Fibroblast of lung (primary cell): Measurements from ENCODE around the gene KATNAL2. TPM values are rescaled to one million over a fixed set of nuclear protein-coding genes. Genes with fewer than 3 reads are reported as not detected.

Experiments used
- DNase-seq, 2 donors: peaks; one replicate each; pipeline versions ENCODE4 v3.0.0 to v3.0.0-alpha.2; 2010; ENCODE audit warnings: low read depth in 2 of 2
- H2AFZ ChIP-seq: 2 replicates; pipeline ENCODE4 v1.5.1; 2012; ENCODE audit warnings: low read length, control low read depth, inconsistent platforms
- H3K27ac ChIP-seq: 2 replicates; pipeline ENCODE4 v1.5.1; 2011; ENCODE audit warnings: low read length, control low read depth; ENCODE audit not compliant: insufficient read depth
- H3K27me3 ChIP-seq: 2 replicates; pipeline ENCODE4 v1.5.1; 2011; ENCODE audit warnings: mild to moderate bottlenecking, low read length; ENCODE audit not compliant: control insufficient read depth, insufficient read depth
- H3K36me3 ChIP-seq: 2 replicates; pipeline ENCODE4 v1.5.1; 2011; ENCODE audit warnings: low read length; ENCODE audit not compliant: control insufficient read depth, insufficient read depth
- H3K4me1 ChIP-seq: 2 replicates; pipeline ENCODE4 v1.5.1; 2011; ENCODE audit warnings: low read length; ENCODE audit not compliant: control insufficient read depth, insufficient read depth; ENCODE audit errors: extremely low read depth
- H3K4me2 ChIP-seq: 2 replicates; pipeline ENCODE4 v1.5.1; 2011; ENCODE audit warnings: low read length, control low read depth; ENCODE audit not compliant: insufficient read depth; ENCODE audit errors: extremely low read depth
- H3K4me3 ChIP-seq, 4 experiments: fragments of 200-600 bp in 1 of 4; sonication (generic) in 1 of 4; replicated peaks in 1 of 4; 2 replicates each; pipeline ENCODE4 v1.5.1; 2011 to 2016; ENCODE audit warnings: low read length in 4 of 4, low read depth in 3 of 4, mild to moderate bottlenecking in 3 of 4, control low read depth in 2 of 4, inconsistent platforms in 1 of 4, mixed read lengths in 1 of 4; ENCODE audit not compliant: insufficient read depth in 1 of 4; ENCODE audit errors: control extremely low read depth in 1 of 4
- H3K79me2 ChIP-seq: 2 replicates; pipeline ENCODE4 v1.5.1; 2012; ENCODE audit warnings: mild to moderate bottlenecking, low read length, inconsistent platforms; ENCODE audit not compliant: control insufficient read depth, insufficient read depth
- H3K9ac ChIP-seq: 2 replicates; pipeline ENCODE4 v1.5.1; 2011; ENCODE audit warnings: mild to moderate bottlenecking, low read length, control low read depth; ENCODE audit not compliant: insufficient read depth
- H3K9me3 ChIP-seq: 2 replicates; pipeline ENCODE4 v1.5.1; 2012; ENCODE audit warnings: low read depth, low read length; ENCODE audit not compliant: control insufficient read depth, insufficient read depth
- H4K20me1 ChIP-seq: 2 replicates; pipeline ENCODE4 v1.5.1; 2011; ENCODE audit warnings: low read length; ENCODE audit not compliant: control insufficient read depth, insufficient read depth; ENCODE audit errors: extremely low read depth
- EZH2 ChIP-seq: IDR thresholded peaks from 2 replicates; pipeline ENCODE4 v1.5.1; 2012; ENCODE audit warnings: low read length, control low read depth, mild to moderate bottlenecking; ENCODE audit errors: missing control alignments
- polyA plus RNA-seq, 2 donors: library from polyadenylated mRNA; depleted of rRNA in 1 of 2; stranded (reverse) in 1 of 2; unstranded in 1 of 2; fragments of >200 nt; gene quantifications; 2 replicates each; pipeline ENCODE4 v1.2.1, GENCODE V29; 2011 to 2012; ENCODE audit warnings: missing spikeins in 1 of 2
- total RNA-seq: library from RNA; depleted of rRNA; stranded (reverse); fragments of >200 nt; gene quantifications from 2 replicates; pipeline ENCODE4 v1.2.1, GENCODE V29; 2014
- TF ChIP-seq, protein P1 (sequence below), 2 donors: IDR thresholded peaks in 1 of 2; conservative IDR thresholded peaks in 1 of 2; 1 replicate in 1 of 2; 2 replicates in 1 of 2; pipeline ENCODE4 v1.5.1; 2011 to 2012; ENCODE audit warnings: low read length in 2 of 2, control low read depth in 1 of 2, inconsistent platforms in 1 of 2, low read depth in 1 of 2, mild to moderate bottlenecking in 1 of 2

Gene KATNAL2
- total and polyA plus RNA-seq, 2 donors (not counting 1 experiment from before 2014, with no cell fraction given), result 1.8 to 3.8 TPM

DNA sequence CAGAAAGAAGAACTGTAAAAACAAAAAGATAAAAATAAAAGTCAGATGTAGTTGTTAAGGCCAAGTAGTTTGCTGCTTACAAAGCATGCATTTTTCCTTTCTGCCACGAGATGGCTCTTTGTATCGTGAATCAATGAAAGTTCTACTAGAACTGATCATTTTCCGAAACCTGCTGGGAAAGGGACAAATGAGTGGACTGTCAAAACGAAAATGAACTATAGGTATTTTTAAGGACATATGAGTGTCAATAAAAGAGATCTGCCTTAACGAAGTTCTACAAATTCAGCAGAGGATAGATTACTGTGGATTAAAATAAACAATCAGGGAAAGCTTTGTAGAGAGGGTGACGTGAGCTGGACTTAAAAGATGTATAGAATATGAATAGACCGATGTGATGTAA, 133.1 kb downstream of the KATNAL2 start:
- Histone ChIP-seq H3K79me2 (no peaks in the 10 kb centered on the region), H3K9ac (no peak overlapping the region), H3K4me3 (no peak overlapping the region), H3K36me3 (no peaks in the 10 kb centered on the region), H3K4me1 (no peaks in the 10 kb centered on the region), H3K27ac (no peak overlapping the region), H2AFZ (no peak overlapping the region), H4K20me1 (no peaks in the 10 kb centered on the region), H3K4me2 (no peak overlapping the region), H3K9me3 (no peaks in the 10 kb centered on the region), H3K27me3 (no peaks in the 10 kb centered on the region)
- peak; percentile 44 to 67 for DNase-seq
- no peak for TF ChIP-seq EZH2
- TF ChIP-seq, protein P1, sequence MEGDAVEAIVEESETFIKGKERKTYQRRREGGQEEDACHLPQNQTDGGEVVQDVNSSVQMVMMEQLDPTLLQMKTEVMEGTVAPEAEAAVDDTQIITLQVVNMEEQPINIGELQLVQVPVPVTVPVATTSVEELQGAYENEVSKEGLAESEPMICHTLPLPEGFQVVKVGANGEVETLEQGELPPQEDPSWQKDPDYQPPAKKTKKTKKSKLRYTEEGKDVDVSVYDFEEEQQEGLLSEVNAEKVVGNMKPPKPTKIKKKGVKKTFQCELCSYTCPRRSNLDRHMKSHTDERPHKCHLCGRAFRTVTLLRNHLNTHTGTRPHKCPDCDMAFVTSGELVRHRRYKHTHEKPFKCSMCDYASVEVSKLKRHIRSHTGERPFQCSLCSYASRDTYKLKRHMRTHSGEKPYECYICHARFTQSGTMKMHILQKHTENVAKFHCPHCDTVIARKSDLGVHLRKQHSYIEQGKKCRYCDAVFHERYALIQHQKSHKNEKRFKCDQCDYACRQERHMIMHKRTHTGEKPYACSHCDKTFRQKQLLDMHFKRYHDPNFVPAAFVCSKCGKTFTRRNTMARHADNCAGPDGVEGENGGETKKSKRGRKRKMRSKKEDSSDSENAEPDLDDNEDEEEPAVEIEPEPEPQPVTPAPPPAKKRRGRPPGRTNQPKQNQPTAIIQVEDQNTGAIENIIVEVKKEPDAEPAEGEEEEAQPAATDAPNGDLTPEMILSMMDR (conservative IDR thresholded peaks at IDR 0.05 in 1 of 2, IDR thresholded peaks at IDR 0.05 in 1 of 2; ENCODE audit: low read depth in 1 of 2, low read length in 2 of 2), result peak; percentile 74

DNA sequence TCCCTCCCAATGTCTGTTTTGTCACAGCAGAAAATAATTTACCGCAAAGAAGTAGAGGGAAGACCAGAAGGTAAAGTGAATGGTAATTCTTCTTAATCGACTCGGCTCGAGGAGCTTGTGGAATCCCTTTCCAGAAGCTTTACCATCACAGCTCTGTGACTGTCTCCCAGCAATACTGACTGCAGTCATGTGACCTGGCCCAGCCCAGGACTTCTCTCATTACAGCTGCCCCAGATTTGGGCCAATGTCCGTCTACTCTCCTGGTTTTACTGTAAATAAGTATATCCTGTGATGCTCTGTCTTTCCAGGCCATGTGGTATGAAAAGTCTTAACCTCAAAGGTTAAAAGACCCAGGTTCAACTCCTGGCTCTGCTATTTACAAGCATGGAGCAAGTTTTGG, 137.0 kb downstream of the KATNAL2 start:
- Histone ChIP-seq H3K9ac (no peak overlapping the region), H4K20me1 (no peaks in the 10 kb centered on the region), H2AFZ (no peak overlapping the region), H3K4me1 (no peaks in the 10 kb centered on the region), H3K27me3 (no peaks in the 10 kb centered on the region), H3K79me2 (no peaks in the 10 kb centered on the region), H3K9me3 (no peaks in the 10 kb centered on the region), H3K36me3 (no peaks in the 10 kb centered on the region), H3K4me2 (no peak overlapping the region), H3K4me3 (no peak overlapping the region), H3K27ac (no peak overlapping the region)
- no peak for TF ChIP-seq EZH2
- TF ChIP-seq, protein P1 (conservative IDR thresholded peaks at IDR 0.05 in 1 of 2, IDR thresholded peaks at IDR 0.05 in 1 of 2; ENCODE audit: low read depth in 1 of 2, low read length in 2 of 2), result no peak
- DNase-seq, result no peak

DNA sequence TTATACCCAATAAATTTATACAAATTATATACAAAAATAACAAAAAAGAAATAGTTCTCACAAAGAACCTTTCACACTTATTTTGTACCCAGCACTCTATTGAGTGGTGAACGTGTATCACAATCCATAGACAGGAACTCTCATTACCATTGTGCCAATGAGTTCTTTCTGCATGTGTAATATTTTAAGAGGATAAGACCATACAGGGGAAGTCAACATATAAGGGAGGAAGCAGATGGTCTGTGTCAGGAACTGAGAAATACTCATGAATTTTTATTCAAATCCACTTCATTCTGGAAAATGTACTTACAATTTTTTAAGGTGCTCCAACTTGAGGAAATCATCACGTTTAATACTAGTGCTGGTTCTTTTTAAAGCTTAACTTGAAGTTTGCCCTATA, 145.1 kb downstream of the KATNAL2 start:
- no peaks in the 10 kb centered on the region for H4K20me1 ChIP-seq
- TF ChIP-seq, protein P1 (conservative IDR thresholded peaks at IDR 0.05 in 1 of 2, IDR thresholded peaks at IDR 0.05 in 1 of 2; ENCODE audit: low read depth in 1 of 2, low read length in 2 of 2), result no peak
- TF ChIP-seq EZH2, result no peak
- no peaks in the 10 kb centered on the region for H3K36me3 ChIP-seq

More for the DNA sequence above, 145.1 kb downstream of the KATNAL2 start:
- Histone ChIP-seq H3K9ac (no peak overlapping the region), H2AFZ (no peak overlapping the region), H3K79me2 (no peaks in the 10 kb centered on the region), H3K4me2 (no peak overlapping the region), H3K27ac (no peak overlapping the region), H3K4me1 (no peaks in the 10 kb centered on the region), H3K9me3 (no peaks in the 10 kb centered on the region), H3K27me3 (no peaks in the 10 kb centered on the region), H3K4me3 (no peak overlapping the region)
- no peak for DNase-seq
